Activated T-helper 1 cell treated with anti-CD3 and anti-CD28 coated beads, Interleukin-2, amount 50 U/mL, for 16 hours (primary cell): ENCODE data around the gene ADAMTSL5.

Source experiments
- DNase-seq, 2 donors: peaks; one replicate each; pipeline ENCODE4 v3.0.0-alpha.2; 2020; ENCODE audit warnings: low read depth in 1 of 2, low spot score in 1 of 2

The ADAMTSL5 gene

GRCh38 chr19:1467490-1468273, 45.1 kb downstream of the ADAMTSL5 start:
- no peak for DNase-seq

GRCh38 chr19:1467215-1467489, 45.7 kb downstream of the ADAMTSL5 start:
- DNase-seq = no peak

- DNase-seq = no peak
Observed at GRCh38 chr19:1466461-1467214, 46.2 kb downstream of the ADAMTSL5 start.

- DNase-seq = no peak
Observed at GRCh38 chr19:1466018-1466460, 46.8 kb downstream of the ADAMTSL5 start.

GRCh38 chr19:1465191-1466016, 47.4 kb downstream of the ADAMTSL5 start:
- DNase-seq = no peak

GRCh38 chr19:1461862-1462261, 51.0 kb downstream of the ADAMTSL5 start:
- DNase-seq = no peak

GRCh38 chr19:1460033-1460995, 52.5 kb downstream of the ADAMTSL5 start:
- DNase-seq = no peak

GRCh38 chr19:1459479-1459878, 53.3 kb downstream of the ADAMTSL5 start:
- DNase-seq = no peak

GRCh38 chr19:1457892-1458291, 54.9 kb downstream of the ADAMTSL5 start:
- DNase-seq = no peak

- no peak for DNase-seq
Observed at GRCh38 chr19:1457031-1457739, 55.6 kb downstream of the ADAMTSL5 start.

GRCh38 chr19:1456121-1456900, 56.5 kb downstream of the ADAMTSL5 start:
- no peak for DNase-seq

GRCh38 chr19:1455336-1456120, 57.3 kb downstream of the ADAMTSL5 start:
- DNase-seq = no peak
